GM18507 (cell line): Measurements from ENCODE around the gene RALGPS1.

Experiments used
- DNase-seq: peaks from one replicate; pipeline ENCODE4 v3.0.0; 2011; ENCODE audit warnings: low read depth; ENCODE audit not compliant: insufficient read length; ENCODE audit errors: extremely low spot score
- FAIRE-seq: peaks from 2 replicates; lab custom pipeline; 2011; peaks lifted over from hg19 to GRCh38; lab: Jason Lieb, UNC

Gene RALGPS1

GRCh38 chr9:126894052-126894603 is 20.5 kb upstream of the RALGPS1 start:
- FAIRE-seq, result no peak
- DNase-seq, result no peak

GRCh38 chr9:126902210-126902609 is 12.4 kb upstream of the RALGPS1 start:
- DNase-seq (no peak), FAIRE-seq (no peak)

GRCh38 chr9:126904586-126904985 is 10.0 kb upstream of the RALGPS1 start:
- FAIRE-seq, result no peak
- no peak for DNase-seq

- DNase-seq, result no peak
- no peak for FAIRE-seq
These were observed 8.5 kb upstream of the RALGPS1 start for GRCh38 chr9:126906091-126906490.

- FAIRE-seq, result no peak
- DNase-seq, result no peak
These were observed 7.5 kb upstream of the RALGPS1 start for GRCh38 chr9:126907058-126907457.

GRCh38 chr9:126915281-126915816 is 767 bp downstream of the RALGPS1 start:
- peak; percentile 14 for DNase-seq

GRCh38 chr9:126915846-126916543 is 1.4 kb downstream of the RALGPS1 start:
- DNase-seq (no peak), FAIRE-seq (no peak)

More at GRCh38 chr9:126915281-126915816, 767 bp downstream of the RALGPS1 start:
- FAIRE-seq, result no peak

- FAIRE-seq (no peak), DNase-seq (no peak)
These were observed 2.3 kb downstream of the RALGPS1 start for GRCh38 chr9:126916909-126917308.

GRCh38 chr9:126919193-126919592 is 4.6 kb downstream of the RALGPS1 start:
- DNase-seq (no peak), FAIRE-seq (no peak)

GRCh38 chr9:126925876-126926275 is 11.3 kb downstream of the RALGPS1 start:
- DNase-seq (no peak), FAIRE-seq (no peak)

- FAIRE-seq (no peak), DNase-seq (no peak)
These were observed 11.8 kb downstream of the RALGPS1 start for GRCh38 chr9:126926364-126926763.

- no peak for DNase-seq
These were observed 12.8 kb downstream of the RALGPS1 start for GRCh38 chr9:126927419-126927818.

GRCh38 chr9:126932871-126933321 is 18.3 kb downstream of the RALGPS1 start:
- FAIRE-seq (no peak), DNase-seq (no peak)

More at GRCh38 chr9:126927419-126927818, 12.8 kb downstream of the RALGPS1 start:
- FAIRE-seq, result no peak

GRCh38 chr9:126933334-126933980 is 18.9 kb downstream of the RALGPS1 start:
- FAIRE-seq, result no peak

GRCh38 chr9:126934441-126934840 is 19.9 kb downstream of the RALGPS1 start:
- DNase-seq (no peak), FAIRE-seq (no peak)

More at GRCh38 chr9:126933334-126933980, 18.9 kb downstream of the RALGPS1 start:
- DNase-seq, result no peak

- DNase-seq (no peak), FAIRE-seq (no peak)
These were observed 21.0 kb downstream of the RALGPS1 start for GRCh38 chr9:126935630-126936029.

- FAIRE-seq (no peak), DNase-seq (no peak)
These were observed 22.9 kb downstream of the RALGPS1 start for GRCh38 chr9:126937444-126937843.

GRCh38 chr9:126938327-126938726 is 23.7 kb downstream of the RALGPS1 start:
- DNase-seq (no peak), FAIRE-seq (no peak)

GRCh38 chr9:126939821-126940221 is 25.2 kb downstream of the RALGPS1 start:
- DNase-seq (no peak), FAIRE-seq (no peak)

- DNase-seq (no peak), FAIRE-seq (no peak)
These were observed 27.8 kb downstream of the RALGPS1 start for GRCh38 chr9:126942399-126942798.
